GM10248 (cell line): Measurements from ENCODE around the gene DSCAML1.

Experiments
- CTCF ChIA-PET: fragments of 300-600 bp; sonication (Branson Sonifier 250); formaldehyde crosslinking; extraction: SDS; loops from one replicate; lab custom pipeline; 2021; ENCODE audit warnings: antibody characterized with exemption; lab: Yijun Ruan, JAX
- POLR2A ChIA-PET: fragments of 350-650 bp; sonication (Branson Sonifier 250); formaldehyde crosslinking; extraction: SDS; loops from one replicate; lab custom pipeline; 2020; ENCODE audit warnings: antibody characterized with exemption; lab: Yijun Ruan, JAX
- DNase-seq: peaks from one replicate; pipeline ENCODE4 v3.0.0; 2012; ENCODE audit errors: extremely low spot score
- TF ChIP-seq, protein P1 (sequence below): IDR thresholded peaks from 2 replicates; pipeline ENCODE4 v1.5.1; 2012; ENCODE audit warnings: mild to moderate bottlenecking, low read depth; ENCODE audit errors: extremely low read depth, missing control alignments, control extremely low read depth

Gene DSCAML1

GRCh38 chr11:117723277-117724024 is 73.6 kb downstream of the DSCAML1 start:
- DNase-seq = no peak
- ChIA-PET POLR2A (no interaction called here), CTCF (interaction anchor here (1.6 kb wide), 1 partner anchor 8 kb away, joined by 5 read pairs; no protein-coding TSS in a partner anchor)

DNA sequence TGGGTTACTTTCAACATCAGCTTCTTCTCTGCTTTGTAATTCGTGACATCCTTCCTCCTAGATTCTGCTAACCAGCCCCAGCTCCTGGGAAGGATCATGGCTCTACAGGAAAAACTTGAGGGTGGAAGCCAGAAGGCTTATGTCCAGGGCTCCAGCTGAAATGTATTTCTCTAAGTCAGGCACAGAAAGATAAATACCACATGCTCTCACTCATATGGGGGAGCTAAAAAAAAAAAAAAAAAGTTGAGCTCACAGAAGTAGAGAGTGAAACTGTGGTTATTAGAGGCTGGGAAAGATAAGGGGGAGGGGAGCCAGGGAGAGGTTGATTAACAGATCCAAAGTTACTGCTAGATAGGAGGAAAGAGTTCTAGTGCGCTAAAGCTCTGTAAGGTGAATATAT is 74.9 kb downstream of the DSCAML1 start:
- ChIA-PET CTCF (interaction anchor here (1.6 kb wide), 1 partner anchor 9 kb away, joined by 5 read pairs; no protein-coding TSS in a partner anchor), POLR2A (interaction anchor here (0.6 kb wide), 1 partner anchor 303 kb away, joined by 5 read pairs; no protein-coding TSS in a partner anchor)
- TF ChIP-seq, protein P1, sequence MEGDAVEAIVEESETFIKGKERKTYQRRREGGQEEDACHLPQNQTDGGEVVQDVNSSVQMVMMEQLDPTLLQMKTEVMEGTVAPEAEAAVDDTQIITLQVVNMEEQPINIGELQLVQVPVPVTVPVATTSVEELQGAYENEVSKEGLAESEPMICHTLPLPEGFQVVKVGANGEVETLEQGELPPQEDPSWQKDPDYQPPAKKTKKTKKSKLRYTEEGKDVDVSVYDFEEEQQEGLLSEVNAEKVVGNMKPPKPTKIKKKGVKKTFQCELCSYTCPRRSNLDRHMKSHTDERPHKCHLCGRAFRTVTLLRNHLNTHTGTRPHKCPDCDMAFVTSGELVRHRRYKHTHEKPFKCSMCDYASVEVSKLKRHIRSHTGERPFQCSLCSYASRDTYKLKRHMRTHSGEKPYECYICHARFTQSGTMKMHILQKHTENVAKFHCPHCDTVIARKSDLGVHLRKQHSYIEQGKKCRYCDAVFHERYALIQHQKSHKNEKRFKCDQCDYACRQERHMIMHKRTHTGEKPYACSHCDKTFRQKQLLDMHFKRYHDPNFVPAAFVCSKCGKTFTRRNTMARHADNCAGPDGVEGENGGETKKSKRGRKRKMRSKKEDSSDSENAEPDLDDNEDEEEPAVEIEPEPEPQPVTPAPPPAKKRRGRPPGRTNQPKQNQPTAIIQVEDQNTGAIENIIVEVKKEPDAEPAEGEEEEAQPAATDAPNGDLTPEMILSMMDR = no peak
- no peak for DNase-seq

More at GRCh38 chr11:117723277-117724024, 73.6 kb downstream of the DSCAML1 start:
- TF ChIP-seq, protein P1 = no peak

DNA sequence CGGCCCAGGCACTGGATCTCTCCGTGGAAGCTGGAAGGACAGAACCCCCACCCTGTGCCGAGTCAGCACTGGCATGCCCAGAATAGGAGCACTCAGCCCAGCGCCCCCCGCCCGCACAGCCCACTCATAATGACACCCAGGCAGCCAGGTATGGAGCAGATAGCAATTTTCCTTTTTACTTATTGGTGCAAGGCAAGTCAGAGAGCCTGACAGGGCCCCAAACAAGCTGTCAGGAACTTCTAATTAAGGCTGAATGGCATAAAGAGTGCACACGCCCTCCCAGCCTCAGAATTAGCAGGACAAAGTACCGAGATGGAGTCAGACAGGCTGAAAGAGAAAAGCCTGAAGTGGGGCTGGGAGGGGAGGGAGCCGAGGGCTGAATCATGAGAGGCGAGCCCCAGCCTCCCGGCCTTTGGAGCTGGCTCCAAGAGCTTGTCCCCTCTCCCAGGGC is 76.9 kb downstream of the DSCAML1 start:
- DNase-seq = no peak
- POLR2A ChIA-PET = no interaction called here
- CTCF ChIA-PET = interaction anchor here (0.6 to 1.5 kb wide), 2 partner anchors 8 to 21 kb away, joined by 3 to 4 read pairs; no protein-coding TSS in a partner anchor
- TF ChIP-seq, protein P1 = no peak

GRCh38 chr11:117719480-117719879 is 77.5 kb downstream of the DSCAML1 start:
- POLR2A ChIA-PET = no interaction called here
- no peak for DNase-seq
- CTCF ChIA-PET = interaction anchor here (1.5 kb wide), 1 partner anchor 20 kb away, joined by 4 read pairs; no protein-coding TSS in a partner anchor
- TF ChIP-seq, protein P1 = no peak

GRCh38 chr11:117717485-117718314 is 79.3 kb downstream of the DSCAML1 start:
- POLR2A ChIA-PET = no interaction called here
- DNase-seq = no peak
- CTCF ChIA-PET = no interaction called here
- TF ChIP-seq, protein P1 = no peak
